HG02981 (cell line): Measurements from ENCODE around the gene PCDHB12.
"Not testable (repeated sequence)": the region's sequence is repeated elsewhere in the genome, so short reads cannot be mapped to it uniquely, and the experiment has no call there.

ENCODE experiments used
- ATAC-seq: cut with Tn5 transposase; IDR thresholded peaks from one replicate; pipeline ENCODE4 v1.9.1; 2021; ENCODE audit warnings: mild to moderate bottlenecking, moderate library complexity; ENCODE audit not compliant: unreplicated experiment

Gene PCDHB12

DNA sequence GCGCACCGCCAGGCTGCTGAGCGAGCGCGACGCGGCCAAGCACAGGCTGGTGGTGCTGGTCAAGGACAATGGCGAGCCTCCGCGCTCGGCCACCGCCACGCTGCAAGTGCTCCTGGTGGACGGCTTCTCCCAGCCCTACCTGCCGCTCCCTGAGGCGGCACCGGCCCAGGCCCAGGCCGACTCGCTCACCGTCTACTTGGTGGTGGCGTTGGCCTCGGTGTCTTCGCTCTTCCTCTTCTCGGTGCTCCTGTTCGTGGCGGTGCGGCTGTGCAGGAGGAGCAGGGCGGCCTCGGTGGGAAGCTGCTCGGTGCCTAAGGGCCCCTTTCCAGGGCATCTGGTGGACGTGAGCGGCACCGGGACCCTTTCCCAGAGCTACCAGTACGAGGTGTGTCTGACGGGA lies 6.9 kb upstream of the PCDHB12 start:
- ATAC-seq, result not testable (repeated sequence)

DNA sequence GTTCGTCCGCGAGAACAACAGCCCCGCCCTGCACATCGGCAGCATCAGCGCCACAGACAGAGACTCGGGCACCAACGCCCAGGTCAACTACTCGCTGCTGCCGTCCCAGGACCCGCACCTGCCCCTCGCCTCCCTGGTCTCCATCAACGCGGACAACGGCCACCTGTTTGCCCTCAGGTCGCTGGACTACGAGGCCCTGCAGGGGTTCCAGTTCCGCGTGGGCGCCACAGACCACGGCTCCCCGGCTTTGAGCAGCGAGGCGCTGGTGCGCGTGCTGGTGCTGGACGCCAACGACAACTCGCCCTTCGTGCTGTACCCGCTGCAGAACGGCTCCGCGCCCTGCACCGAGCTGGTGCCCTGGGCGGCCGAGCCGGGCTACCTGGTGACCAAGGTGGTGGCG lies 1.8 kb downstream of the PCDHB12 start:
- not testable (repeated sequence) for ATAC-seq

DNA sequence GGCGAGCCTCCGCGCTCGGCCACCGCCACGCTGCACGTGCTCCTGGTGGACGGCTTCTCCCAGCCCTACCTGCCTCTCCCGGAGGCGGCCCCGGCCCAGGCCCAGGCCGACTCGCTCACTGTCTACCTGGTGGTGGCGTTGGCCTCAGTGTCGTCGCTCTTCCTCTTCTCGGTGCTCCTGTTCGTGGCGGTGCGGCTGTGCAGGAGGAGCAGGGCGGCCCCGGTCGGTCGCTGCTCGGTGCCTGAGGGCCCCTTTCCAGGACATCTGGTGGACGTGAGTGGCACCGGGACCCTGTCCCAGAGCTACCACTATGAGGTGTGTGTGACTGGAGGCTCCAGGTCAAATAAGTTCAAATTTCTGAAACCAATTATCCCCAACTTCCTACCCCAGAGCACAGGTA lies 2.3 kb downstream of the PCDHB12 start:
- ATAC-seq, result not testable (repeated sequence)

DNA sequence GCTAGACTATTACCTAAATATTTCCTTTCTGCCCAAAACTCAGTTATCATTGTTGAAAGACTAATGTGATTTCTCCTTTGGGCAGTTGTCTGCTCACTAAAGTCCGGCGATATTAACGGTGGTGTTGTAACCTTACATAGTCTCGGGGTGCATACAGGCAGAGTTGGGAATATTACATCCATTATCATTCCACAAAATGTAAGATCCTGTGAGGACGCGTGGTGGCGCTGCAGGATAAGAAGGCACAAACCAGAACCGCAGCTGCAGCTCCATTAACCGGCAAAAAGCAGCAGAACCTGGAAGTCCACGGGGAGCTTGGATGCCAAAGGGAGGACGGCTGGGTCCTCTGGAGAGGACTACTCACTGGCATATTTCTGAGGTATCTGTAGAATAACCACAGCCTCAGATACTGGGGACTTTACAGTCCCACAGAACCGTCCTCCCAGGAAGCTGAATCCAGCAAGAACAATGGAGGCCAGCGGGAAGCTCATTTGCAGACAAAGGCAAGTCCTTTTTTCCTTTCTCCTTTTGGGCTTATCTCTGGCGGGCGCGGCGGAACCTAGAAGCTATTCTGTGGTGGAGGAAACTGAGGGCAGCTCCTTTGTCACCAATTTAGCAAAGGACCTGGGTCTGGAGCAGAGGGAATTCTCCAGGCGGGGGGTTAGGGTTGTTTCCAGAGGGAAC lies 5.3 kb downstream of the PCDHB12 start, which contains the start of gene PCDHB13:
PCDHB13 (plus strand) TSS at position 264 of the 684 bp plus-strand sequence; CDS start at position 469, 205 bp downstream.
- ATAC-seq, result not testable (repeated sequence)

DNA sequence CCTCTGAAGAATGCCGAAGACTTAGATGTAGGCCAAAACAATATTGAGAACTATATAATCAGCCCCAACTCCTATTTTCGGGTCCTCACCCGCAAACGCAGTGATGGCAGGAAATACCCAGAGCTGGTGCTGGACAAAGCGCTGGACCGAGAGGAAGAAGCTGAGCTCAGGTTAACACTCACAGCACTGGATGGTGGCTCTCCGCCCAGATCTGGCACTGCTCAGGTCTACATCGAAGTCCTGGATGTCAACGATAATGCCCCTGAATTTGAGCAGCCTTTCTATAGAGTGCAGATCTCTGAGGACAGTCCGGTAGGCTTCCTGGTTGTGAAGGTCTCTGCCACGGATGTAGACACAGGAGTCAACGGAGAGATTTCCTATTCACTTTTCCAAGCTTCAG lies 6.1 kb downstream of the PCDHB12 start:
- not testable (repeated sequence) for ATAC-seq

DNA sequence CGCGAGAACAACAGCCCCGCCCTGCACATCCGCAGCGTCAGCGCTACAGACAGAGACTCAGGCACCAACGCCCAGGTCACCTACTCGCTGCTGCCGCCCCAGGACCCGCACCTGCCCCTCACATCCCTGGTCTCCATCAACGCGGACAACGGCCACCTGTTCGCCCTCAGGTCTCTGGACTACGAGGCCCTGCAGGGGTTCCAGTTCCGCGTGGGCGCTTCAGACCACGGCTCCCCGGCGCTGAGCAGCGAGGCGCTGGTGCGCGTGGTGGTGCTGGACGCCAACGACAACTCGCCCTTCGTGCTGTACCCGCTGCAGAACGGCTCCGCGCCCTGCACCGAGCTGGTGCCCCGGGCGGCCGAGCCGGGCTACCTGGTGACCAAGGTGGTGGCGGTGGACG lies 7.0 kb downstream of the PCDHB12 start:
- not testable (repeated sequence) for ATAC-seq

DNA sequence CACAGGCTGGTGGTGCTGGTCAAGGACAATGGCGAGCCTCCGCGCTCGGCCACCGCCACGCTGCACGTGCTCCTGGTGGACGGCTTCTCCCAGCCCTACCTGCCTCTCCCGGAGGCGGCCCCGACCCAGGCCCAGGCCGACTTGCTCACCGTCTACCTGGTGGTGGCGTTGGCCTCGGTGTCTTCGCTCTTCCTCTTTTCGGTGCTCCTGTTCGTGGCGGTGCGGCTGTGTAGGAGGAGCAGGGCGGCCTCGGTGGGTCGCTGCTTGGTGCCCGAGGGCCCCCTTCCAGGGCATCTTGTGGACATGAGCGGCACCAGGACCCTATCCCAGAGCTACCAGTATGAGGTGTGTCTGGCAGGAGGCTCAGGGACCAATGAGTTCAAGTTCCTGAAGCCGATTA lies 7.5 kb downstream of the PCDHB12 start:
- not testable (repeated sequence) for ATAC-seq

DNA sequence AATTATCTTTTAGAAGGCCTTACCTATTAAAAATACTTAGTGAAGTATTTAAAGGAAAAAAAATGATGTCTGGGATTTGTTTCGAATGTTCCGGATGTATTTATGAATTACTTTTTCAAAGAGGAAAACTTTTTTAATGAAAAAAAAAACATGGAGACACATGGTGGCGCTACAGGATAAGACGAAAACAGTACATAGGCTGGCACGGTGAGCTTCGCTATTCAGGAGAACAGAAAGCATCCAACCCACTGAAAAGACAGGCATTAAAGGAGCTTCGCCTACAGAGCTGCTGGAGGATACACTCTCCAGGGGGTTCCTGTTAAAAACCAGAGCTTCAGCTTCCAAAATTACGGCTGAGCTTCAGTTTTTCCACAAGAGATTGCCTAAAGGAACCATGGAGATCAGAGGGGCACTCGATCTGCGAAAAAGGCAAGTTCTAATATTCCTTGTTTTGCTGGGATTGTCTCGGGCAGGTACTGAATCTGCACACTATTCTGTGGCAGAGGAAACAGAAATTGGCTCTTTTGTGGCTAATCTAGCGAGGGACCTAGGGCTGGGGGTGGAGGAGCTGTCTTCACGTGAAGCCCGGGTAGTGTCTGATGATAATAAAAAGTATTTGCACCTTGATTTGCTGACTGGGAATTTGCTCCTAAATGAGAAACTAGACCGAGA lies 14.7 kb downstream of the PCDHB12 start, which contains the start of gene PCDHB14:
PCDHB14 (plus strand) TSS at position 232 of the 672 bp plus-strand sequence; CDS start at position 395, 163 bp downstream.
- ATAC-seq, result no peak

DNA sequence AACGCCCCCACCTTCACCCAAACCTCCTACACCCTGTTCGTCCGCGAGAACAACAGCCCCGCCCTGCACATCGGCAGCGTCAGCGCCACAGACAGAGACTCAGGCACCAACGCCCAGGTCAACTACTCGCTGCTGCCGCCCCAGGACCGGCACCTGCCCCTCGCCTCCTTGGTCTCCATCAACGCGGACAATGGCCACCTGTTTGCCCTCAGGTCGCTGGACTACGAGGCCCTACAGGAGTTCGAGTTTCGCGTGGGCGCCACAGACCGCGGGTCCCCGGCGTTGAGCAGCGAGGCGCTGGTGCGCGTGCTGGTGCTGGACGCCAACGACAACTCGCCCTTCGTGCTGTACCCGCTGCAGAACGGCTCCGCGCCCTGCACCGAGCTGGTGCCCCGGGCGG lies 16.3 kb downstream of the PCDHB12 start:
- ATAC-seq, result not testable (repeated sequence)

DNA sequence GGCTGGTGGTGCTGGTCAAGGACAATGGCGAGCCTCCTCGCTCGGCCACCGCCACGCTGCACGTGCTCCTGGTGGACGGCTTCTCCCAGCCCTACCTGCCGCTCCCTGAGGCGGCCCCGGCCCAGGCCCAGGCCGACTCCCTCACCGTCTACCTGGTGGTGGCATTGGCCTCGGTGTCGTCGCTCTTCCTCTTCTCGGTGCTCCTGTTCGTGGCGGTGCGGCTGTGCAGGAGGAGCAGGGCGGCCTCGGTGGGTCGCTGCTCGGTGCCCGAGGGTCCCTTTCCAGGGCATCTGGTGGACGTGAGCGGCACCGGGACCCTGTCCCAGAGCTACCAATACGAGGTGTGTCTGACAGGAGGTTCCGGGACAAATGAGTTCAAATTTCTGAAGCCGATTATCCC lies 16.9 kb downstream of the PCDHB12 start:
- not testable (repeated sequence) for ATAC-seq

DNA sequence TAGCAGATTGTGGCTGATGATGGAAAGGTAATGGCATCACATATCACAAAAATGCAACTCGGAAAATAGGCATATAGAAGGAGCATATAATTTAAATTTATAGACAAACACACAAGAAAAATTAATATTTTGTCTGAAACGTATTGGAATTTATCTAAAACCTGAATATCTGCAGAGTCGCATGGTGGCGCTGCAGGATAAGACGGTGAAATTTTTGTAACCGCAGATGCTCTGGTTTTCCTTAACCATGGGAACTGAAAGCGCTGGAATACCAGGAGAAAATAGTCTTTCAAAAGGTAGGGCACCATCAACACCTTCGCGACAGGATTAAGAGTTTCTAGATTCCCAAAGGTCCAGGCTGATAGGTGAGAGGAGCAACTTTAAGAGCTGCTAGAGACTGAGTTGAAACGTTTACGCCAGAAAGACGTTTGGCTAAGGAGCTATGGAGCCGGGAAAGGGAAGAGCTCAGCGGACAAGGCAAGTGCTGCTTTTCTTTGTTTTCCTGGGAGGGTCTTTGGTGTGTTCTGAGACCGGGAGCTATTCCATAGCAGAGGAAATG lies 25.7 kb downstream of the PCDHB12 start:
- no peak for ATAC-seq

DNA sequence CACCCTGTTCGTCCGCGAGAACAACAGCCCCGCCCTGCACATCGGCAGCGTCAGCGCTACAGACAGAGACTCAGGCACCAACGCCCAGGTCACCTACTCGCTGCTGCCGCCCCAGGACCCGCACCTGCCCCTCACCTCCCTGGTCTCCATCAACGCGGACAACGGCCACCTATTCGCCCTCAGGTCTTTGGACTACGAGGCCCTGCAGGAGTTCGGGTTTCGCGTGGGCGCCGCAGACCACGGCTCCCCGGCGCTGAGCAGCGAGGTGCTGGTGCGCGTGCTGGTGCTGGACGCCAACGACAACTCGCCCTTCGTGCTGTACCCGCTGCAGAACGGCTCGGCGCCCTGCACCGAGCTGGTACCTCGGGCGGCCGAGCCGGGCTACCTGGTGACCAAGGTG lies 27.4 kb downstream of the PCDHB12 start:
- not testable (repeated sequence) for ATAC-seq

DNA sequence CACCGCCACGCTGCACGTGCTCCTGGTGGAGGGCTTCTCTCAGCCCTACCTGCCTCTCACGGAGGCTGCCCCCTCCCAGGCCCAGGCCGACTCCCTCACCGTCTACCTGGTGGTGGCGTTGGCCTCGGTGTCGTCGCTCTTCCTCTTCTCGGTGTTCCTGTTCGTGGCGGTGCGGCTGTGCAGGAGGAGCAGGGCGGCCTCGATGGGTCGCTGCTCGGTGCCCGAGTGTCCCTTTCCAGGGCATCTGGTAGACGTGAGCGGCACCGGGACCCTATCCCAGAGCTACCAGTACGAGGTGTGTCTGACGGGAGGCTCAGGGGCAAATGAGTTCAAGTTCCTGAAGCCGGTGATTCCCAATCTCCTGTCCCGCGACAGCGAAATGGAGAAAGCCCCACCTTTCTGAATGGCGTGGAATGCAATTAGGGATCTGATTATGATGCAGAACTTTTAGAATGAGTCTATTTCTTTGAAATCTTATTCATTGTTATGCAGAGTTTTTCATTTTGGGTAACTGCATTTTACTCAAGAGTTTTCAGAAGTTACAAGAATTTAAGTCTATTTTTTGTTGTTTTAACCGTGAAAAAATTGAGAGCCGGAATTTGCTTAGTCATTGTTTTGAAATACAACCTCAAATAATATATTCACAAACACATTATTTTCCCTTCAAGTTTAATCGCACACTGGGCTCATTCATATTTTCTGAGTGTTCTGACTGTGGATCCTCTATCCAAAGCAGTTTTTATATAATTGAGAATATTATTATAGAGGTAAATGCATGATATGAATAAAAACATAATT lies 28.2 kb downstream of the PCDHB12 start:
- no peak for ATAC-seq

DNA sequence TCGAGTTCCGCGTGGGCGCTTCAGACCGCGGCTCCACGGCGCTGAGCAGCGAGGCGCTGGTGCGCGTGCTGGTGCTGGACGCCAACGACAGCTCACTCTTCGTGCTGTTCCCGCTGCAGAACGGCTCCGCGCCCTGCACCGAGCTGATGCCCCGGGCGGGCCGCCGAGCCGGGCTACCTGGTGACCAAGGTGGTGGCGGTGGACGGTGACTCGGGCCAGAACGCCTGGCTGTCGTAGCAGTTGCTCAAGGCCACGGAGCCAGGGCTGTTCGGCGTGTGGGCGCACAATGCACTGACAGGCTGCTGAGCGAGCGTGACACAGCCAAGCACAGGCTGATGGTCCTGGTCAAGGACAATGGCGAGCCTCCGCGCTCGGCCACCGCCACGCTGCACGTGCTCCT lies 33.0 kb downstream of the PCDHB12 start:
- no peak for ATAC-seq

DNA sequence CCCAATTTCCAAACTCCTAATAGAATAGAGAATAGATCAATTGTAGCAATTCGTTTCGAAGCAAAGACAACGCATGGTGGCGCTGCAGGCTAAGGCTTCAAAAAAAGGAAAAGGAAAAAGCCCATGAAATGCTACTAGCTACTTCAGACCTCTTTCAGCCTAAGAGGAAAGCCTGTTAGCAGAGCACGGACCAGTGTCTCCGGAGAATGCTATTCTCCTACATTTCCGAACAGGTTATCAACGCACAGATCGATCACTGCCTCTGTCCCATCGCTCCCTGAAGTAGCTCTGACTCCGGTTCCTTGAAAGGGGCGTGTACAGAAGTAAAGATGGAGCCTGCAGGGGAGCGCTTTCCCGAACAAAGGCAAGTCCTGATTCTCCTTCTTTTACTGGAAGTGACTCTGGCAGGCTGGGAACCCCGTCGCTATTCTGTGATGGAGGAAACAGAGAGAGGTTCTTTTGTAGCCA lies 36.8 kb downstream of the PCDHB12 start, which contains the start of gene PCDHB15:
PCDHB15 (plus strand) TSS at position 146 of the 468 bp plus-strand sequence; CDS start at position 330, 184 bp downstream.
- no peak for ATAC-seq

DNA sequence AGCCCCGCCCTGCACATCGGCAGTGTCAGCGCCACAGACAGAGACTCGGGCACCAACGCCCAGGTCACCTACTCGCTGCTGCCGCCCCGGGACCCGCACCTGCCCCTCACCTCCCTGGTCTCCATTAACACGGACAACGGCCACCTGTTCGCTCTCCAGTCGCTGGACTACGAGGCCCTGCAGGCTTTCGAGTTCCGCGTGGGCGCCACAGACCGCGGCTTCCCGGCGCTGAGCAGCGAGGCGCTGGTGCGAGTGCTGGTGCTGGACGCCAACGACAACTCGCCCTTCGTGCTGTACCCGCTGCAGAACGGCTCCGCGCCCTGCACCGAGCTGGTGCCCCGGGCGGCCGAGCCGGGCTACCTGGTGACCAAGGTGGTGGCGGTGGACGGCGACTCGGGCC lies 38.5 kb downstream of the PCDHB12 start:
- ATAC-seq, result not testable (repeated sequence)

DNA sequence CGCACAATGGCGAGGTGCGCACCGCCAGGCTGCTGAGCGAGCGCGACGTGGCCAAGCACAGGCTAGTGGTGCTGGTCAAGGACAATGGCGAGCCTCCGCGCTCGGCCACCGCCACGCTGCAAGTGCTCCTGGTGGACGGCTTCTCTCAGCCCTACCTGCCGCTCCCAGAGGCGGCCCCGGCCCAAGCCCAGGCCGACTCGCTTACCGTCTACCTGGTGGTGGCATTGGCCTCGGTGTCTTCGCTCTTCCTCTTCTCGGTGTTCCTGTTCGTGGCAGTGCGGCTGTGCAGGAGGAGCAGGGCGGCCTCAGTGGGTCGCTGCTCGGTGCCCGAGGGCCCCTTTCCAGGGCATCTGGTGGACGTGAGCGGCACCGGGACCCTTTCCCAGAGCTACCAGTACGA lies 38.9 kb downstream of the PCDHB12 start:
- ATAC-seq, result not testable (repeated sequence)

DNA sequence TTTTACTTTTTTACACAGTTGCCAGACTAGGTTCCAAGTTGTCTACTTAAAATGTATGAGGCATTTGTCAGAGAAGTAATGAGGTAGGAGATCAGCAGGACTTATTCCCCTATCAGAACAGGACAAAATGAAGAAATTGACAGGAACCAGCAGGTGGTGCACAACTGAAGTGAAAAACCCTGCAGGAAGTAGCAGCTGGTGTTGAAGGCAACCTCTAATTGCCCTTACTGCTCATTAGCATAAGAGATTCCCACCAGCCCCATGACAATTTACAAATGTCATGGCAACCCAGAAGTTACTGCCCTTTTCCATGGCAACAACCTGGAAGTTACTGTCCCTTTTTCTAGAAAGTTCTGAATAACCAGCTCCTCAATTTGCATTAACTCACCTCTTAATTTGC lies 42.1 kb downstream of the PCDHB12 start:
- no peak for ATAC-seq

DNA sequence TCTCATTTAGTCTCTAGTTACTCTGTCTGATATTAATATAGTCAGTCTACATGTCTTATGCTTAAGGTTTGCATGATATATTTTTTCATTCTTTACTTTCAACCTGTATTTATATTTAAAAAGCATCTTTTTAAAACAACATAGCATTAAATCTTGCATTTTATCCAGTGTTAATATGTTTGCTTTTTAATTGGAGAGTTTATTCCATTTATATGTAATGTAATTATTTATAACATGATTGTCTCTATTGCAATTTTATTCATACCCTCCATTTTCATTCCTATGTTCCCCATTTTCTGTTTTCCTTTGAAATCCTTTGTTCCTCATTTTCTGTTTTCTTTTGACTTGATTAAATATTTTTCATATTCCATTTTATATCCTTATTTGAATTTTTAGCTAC lies 49.9 kb downstream of the PCDHB12 start:
- ATAC-seq, result no peak

DNA sequence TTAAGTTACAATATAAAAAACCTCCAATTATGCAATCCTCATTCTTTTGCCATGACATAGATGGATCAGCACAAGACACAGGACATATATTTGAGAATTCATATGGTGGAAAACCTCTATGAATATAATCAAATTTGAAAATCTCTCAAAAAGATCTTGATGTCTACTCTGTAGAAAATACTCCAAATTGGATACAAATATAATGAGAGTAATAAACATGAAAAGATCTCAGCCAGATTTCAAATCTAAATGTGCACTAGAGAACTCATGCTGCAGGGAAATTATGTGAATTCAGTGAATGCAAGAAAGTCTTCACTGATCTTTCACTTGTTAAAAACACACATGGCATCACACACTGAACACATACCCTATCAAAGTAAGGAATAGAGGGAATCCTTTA lies 50.4 kb downstream of the PCDHB12 start:
- no peak for ATAC-seq
